ENCODE measurements around the gene ESPL1.

Gene ESPL1

DNA sequence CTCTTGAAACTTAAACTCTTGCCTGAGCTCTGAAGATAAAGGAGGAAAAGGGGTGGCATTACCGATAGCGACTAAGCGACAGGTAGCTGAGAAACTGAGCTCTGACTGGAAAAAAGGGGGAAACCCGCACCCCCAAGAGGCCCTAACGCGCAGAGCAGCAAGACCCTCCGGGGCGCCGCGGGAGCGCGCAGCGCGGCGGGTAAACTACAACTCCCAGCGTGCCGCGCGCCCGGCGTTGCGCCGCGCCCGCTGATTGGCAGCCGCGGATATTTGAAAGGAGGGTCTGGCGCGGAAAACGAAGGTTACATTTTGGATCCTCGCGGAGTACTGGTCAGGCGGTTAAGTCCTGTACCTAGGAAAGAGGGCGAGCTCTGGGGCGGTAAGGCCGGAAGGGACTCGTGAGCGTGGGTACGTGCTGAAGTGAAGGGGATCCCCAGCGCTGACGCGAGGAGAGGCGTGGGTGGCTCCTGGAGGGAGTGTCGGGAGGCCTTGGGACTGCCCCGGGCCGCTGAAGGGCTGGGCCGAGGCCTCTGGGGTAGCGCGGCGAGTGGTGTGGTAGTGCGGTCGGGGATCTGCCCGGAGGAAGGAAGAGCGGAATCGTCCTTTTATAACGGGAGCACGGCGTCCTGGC, at the start of gene ESPL1:
Gene ESPL1, plus strand, starts transcription at position 301 of the 631 bp plus-strand sequence. CDS start 468 bp downstream, outside the sequence.
- peak; percentile 80 for DNase-seq

DNA sequence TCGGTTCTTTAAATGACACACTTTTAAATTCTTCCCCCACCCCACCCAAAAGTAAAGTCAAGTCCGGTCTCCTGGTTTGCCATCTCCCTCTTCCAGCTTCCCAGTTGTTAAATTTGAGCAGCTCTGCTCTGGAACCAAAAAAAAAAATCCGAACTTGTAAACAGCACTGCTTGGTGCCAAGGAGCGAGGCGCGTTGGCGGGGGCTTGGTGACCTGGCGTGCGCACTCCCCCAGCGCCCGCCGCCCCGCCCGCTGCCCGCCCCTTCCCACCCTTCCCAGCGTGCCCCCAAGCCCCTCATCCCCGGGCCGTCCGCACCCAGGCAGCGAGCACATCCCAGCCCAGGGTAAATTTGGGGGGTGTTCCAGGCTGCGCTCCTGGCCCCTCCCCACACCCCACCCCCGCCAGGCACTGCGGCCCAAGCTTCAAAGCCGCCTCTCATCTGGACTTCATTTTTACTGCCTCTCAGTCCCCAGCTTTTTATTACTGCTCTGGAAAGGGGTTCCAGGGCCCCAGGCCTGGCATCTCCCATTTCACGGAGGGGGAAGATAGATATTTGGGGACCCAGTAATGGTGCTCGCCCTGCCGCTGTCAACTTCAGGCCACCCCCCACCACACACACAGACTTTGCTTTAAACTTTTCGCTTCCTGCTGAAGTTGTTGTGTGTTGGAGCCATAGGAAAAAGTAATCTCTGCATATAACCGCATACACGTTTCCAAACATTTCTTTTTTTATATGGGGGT, 49.4 kb upstream of the ESPL1 start:
- no peak for DNase-seq

DNA sequence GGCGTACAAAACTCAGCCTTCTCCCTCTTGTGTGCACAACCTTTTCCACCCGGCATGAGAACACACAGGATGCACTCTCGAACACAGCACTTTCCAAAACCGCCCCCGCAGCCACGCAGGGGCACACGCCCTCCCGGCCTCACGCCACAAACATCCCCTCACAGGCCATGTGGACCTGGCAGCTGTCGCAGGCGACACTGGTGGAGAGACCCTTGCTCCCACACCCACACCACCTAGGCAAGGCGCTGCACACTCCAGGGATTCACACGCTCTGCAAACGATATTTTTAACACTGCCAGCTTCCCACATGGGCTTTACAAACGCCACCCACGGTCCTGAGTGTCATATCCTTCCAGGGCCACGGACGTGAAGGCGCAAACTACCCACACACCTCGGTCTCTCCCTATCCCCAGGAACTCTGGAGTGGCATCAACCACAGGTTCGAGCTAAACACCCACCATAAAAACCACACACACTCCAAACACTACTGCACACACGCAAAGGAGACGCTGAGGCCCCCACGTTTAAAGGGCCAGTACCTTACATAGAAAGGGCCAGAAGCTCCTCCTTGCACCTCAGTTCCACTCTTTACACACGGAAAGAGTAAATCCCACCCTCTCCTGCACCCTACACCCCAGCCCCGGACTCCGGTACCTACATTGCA, 48.7 kb upstream of the ESPL1 start:
- peak; percentile 59 for DNase-seq

DNA sequence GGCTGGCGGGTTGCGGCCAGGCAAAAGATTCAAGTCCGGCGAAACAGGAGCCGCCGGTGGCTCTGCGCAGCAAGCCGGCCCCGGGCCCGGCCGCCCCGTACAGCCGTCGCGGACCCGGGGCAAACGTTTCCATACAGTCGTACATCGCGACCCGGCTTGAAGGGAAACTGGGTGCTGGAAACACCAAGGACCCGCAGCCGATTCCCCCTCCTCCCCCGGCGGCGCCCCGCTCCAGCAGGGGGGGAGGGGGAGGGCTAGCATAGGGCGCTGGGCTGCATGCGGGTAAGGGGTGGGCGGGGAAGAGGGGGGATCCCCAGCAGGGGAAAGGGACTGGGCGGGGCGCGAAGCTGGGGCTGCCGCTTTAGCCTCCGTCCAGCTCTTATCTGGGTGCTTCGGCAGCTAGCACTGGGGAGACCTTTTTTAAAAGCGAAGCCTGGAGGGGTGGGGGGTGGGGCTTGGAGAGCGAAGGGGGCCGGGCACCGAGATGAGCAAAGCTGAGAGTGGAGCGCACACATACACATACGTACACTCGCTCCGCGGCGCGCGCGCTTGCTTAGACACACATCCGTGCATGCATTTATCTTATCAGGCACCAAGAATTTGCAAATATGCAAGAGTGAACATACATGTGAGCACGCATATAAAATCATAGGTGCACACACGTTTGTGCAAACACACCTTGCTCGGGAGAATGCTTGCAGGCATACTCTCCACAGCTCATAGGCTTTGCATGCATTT, 48.0 kb upstream of the ESPL1 start:
- peak; percentile 66 for DNase-seq

DNA sequence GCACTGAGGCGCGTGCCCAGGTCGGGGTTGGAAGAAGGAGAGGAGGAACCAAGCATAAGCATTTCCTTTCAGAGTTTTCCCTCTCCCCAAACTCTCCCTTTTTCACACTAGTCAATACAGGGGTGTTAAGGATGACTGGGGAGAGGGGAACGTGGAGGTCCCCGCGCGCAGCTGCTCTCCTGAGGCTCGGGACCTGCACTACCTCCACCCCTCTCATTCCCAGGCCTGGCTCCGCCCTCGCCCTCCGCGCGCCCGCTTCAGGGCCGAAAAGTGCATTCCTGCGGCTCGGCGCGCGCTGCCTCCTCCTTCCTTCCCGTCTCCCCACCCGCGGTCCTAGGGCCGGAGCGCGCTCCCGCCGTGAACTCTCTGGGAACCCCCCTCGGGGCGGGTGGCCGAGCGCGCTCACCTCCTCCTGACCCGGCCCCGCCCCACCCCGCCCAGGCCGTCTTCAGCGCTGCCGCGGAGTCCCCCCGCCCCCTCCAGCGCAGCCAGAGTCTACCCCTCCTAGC, 47.4 kb upstream of the ESPL1 start:
- DNase-seq = peak; percentile 66

DNA sequence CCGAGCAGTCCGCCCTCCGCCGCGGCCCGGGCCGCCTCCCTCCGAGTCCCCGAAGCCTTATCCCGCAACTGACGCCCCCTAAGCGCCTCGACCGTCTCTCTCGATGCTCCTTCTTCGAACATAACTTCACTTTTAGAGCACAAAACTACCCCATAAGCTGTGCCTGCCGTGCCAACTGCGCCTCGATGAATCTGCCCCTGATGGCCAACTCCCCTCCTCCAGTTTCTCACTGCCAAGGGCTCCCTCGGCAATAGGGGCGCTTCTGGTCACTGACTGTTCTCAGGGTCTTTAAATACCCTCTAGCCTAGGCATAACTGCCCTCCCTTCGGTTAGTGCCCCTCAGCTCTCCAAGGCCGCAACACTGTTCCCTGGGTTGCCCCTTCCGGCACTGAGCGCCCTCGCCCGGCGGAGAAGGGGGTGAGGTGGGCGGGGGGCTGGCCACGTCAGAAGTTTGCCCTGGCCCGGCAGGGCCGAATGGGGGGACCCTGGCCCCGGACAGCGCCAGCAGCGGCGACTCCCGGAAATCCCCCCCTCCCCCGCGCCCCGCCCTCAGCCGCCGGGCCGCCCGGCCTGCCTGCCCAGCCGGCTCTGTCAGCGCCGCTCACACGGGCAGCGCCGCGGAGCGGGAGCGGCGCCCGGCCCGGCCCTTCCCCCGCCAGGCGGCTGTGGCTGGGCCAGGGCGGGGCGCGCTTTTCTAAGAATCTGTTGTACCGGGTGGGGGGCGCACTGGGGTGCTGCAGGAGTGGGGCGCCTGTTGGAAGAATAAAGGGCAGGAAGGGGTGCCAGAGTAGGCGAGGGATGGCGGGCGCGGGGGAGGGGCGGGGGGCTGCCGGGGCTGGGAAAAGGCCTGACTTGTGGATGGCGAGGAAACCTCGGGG, 46.7 kb upstream of the ESPL1 start:
- DNase-seq = peak; percentile 56

DNA sequence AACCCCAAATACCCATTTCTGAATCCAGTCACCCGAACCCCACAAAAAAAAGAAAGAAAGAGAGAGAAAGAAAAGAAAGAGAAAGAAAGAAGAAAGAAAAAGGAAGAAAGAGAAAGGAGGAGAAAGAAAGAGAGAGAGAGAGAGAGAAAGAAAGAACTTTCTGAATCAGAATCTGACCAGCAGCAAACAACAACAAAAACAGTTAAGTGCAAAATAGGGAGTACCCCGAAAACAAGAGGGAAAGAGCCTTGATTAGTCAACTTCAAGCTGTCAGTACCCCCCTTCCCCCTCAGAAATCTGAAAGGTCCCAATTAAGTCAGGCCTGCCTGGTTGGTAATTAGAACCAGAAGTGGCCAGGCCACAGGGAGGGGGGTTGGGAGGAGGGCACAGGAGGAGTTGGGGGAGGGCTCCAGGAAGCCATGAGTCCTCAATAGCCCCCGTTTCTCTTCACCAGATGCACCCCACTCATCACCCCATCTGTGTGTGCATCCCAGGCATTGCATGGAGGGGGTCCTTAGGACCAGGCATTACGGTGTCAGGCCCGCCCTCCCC, 45.9 kb upstream of the ESPL1 start:
- no peak for DNase-seq

DNA sequence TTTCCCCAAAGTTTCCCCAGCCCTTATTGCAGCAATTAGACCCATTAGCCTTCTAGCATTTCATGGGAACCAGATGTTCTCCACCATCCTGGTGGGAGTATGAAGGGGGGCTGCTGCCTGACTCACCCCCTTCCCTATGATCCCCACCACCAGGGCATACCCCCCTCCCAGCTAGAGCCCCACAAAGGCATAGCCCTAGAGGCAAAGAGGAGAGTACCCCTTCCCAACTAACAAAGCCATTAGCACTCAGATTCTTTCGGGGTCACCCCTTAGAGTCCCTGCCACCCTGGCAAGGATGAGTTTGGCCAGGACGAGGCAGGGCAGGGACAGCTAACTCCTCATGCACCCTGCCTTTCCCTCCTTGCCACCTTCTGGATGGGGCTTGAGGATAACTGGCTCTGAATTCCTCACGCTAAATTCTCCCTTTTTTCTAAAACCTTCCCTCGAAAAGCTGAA, 45.3 kb upstream of the ESPL1 start:
- no peak for DNase-seq

DNA sequence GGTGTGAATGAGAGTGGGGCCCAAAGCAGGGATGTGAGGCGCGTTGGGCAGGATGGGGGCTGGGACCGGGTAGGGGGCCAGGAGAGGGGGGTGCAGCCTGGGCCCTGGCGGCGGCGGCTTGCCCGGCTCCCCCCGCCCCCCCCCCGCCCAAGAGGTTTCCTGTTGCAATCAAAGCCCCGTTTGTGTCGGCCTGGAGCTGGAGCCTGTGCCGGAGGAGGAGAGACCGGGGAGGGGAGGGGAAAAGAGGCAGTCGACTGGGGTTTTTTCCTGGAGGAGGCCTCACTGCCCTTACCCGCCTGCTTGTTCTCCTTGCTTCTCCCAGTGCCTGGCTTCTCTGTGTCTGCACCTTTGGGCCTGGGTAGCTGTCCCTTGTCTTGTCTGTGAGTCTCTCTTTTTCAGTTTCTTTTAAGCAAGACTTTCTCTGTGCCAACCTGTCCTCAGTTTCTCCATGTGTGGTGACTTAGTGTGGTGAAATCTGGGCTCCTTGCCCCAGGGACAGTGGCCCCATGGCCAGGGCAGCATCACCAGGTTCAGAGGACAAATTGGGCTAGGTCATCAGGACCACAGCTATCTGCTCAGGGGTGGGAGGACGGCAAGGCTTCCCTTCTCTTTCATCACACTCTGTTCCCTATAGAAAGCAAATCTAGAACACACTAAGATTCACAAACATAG, 44.6 kb upstream of the ESPL1 start:
- DNase-seq = no peak

DNA sequence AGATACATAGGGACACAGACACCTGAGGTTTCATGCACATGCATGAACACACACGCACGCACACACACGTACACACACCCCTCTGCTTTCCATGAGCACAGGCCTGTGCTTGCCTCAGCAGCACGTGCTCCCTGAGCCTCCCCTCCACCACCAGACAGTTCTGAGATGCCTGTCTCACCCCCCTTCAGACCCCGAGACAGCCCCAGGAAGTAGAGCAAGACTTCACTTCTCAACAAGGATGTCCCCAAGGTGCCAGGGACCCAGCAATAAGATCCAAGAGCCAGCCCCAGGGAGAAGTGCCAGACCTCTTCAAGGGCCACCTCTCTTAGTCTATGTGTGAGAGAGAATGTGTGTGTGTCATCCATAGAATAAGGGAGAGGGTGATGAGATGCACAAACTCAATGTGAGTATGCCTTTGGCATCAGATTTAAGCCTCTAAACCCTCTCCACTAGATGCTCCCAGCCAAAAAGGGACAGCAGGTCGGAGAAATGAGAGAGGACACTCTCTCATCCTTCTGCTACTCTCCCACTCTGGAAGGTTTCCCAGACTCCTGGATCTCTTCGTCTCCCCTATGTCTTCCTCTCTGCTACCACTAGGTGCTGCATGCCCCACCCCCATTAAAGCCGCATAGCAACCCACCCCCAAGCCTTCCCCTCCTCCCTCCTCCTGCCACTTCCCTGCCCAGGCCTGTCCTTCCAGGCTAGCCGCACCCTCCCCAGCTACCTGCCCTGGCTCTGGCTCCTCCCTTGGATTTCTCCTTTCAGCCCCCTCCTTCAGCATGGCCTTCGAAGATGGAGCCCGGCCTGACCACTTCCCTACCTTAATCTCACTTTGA, 43.8 kb upstream of the ESPL1 start:
- DNase-seq = no peak

DNA sequence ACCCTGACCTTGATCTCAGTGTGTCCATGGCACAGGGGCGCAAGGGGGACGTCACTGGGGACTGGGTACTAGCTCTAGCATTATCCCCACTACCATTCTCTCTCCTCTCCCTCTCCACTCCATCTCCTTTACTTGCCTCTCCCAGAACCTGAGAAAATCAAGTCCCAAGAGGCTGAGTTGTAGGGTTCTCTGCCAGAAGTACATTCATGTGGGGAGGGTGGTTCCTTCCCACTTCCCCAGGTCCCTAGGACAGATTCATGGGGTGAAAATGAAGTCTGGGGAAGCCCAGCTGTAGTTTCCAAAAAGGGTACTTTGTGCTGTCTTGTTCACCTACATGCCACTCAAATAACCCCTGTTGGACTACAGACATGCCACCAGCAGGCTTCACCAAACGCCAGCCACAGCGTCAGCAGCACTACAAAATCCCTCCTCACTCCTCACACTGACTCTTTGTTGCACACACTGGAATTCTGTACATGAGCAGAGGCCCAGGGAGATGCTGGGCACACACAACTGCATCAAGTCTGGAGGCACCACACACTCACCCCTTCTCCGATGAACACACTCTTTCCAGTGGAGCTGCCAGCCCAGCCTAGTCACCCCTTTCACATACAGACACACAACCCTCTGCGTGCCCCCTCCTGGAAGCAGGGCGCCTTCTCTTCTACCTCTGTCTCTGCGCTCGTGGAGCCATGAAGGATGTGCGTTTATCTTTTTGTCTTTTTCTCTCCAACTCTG, 43.0 kb upstream of the ESPL1 start:
- no peak for DNase-seq

DNA sequence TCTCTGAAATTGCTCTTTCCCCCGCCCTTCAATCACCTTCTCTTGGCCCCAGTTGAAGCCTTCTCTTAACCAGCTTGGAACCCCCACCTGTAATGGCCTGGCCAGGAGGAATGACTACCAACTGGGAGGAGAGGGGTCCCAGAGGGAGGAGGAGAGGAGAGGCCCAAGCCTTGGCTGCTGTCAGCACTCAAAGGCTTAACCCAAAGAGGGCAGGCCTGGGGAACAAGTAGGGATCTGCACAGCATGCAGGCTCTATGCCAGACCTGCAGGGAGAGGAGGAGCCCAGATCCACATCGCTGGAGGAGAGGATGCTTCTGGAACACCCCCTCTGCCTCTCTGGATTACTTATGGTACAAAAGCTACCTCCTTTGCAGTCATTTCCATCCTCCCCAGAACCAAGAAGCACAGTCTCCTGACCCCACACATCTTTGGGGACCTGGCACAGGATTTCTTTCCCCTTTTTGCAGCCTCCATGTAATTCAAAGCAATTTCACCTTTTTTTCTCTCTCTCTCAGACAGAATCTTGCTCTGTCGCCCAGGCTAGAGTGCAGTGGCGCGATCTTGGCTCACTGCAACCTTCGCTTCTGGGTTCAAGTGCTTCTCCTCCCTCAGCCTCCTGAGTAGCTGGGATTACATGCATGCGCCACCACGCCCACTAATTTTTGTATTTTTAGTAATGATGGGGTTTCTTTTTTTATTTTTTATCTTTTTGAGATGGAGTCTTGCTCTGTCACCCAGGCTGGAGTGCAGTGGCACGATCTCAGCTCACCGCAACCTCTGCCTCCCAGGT, 42.3 kb upstream of the ESPL1 start:
- DNase-seq = no peak

DNA sequence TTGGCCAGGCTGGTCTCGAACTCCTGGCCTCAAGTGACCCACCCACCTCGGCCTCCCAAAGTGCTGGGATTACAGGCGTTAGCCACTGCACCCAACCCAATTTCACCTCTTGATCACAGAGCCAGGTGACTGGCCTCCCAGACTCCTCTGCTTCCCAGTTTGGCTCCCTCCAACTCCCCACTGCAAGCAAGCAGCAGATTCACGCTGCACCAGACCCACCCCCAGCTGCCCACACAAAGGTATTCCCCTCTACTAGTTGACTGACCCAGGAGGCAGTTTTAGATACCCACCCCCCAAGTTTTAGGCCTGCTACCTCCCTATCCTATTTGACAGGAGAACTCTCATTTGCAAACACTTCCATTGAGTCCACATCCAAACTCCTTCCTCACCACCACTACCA, 41.3 kb upstream of the ESPL1 start:
- DNase-seq = no peak

DNA sequence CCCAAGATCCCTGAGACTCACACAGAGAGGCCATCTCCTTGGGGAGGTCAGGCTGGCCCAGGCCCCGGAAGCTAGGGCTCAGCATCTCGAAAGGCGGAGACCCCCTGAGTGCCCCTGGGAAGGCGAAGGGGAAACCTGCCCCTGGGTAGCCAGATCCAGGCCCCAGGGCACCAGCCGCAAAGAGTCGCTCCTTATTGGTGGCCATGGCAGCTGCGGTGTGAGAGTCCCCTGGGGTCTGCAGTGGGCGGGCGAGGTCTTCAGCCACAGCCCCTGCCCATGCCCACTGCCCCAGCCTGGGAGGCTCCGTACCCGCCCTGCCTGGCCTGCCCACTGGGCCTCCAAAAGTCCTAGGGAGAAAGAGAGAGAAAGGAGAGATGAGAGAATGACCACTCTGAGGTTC, 40.8 kb upstream of the ESPL1 start:
- no peak for DNase-seq

DNA sequence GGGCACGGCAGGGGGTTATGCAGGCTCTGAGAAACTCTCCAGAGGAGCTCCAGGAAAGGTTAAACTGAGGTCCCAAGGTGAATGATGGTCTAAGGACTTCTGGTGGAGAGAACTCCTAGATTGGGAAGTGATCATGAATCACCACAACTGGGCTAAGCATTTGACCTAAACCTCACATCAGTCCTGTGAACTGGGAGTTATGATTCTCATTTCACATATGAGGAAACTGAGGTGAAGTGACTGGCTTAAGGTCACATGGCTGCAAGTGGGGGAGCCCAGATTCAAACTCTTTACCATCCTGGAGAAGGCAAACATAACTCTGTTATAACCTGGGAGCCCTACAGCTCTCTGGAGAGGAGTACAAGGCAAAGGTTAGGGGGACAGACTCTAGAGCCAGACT, 40.3 kb upstream of the ESPL1 start:
- DNase-seq = no peak

DNA sequence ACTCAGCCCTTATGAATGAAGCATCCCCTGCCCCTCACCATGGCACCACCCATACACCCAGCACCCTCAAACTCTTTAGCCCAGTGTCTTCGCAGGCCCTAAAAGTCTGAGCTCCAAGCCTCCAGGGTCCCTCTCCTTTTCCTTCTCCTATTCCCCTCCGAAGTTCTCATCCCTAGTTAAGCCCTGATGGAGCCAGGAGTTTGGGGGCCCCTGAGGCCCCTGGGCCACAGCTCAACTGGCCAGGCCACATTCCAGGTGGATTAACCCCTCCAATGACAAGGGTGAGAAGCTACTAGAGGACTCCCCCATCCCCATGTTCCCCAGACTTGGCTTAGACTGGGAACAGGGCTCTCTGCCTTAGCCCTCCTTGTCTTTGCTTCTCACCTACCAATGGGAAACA, 38.6 kb upstream of the ESPL1 start:
- no peak for DNase-seq

DNA sequence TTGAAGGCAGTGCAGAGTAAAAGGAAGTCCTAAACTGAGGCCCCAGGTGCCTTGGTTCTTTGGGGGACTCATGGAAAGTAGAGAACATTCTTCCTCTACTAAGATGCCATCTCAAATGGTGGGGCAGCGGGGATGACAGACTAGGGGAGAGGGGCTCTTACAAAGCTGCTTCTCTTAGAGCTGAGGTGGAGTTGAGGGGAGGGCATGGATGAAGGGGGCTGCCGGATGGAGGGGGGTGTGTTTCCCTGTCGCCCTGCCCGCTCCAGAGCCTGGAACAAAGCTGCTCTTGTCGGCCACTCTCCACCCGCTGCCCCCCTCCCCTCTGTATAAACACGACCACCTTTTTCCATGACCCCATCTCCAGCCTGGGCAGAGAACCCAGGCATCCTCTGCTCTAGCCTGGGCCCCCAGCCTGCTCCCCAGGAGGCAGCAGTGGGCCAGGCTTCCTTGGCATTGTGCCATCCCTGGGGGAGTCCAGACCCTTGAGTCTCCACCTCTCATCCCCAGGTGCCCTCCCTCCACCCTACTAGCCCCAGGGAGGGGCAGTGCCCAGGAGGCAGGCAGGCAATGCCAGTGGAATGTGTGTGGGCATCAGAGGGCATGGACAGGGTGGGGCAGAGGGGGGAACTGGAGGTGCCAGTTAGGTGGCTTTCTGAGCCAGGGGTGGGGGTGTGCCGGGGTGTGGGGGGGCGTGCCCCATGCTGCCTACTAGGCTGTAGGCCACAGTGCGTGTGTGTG, 37.8 kb upstream of the ESPL1 start:
- no peak for DNase-seq

DNA sequence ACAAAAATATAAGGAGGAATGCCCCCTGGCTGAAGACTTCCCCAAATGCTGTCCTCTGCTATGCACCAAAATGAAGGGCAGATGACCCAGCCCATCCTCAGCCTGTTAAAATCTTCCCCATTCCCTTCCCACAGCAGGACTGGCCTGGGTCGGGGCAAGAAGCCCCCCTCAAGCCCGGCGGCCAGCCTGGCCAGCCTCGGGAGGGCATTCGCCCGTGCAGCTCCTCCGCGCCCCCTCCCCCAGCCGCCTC, 36.5 kb upstream of the ESPL1 start:
- no peak for DNase-seq

All from activated CD4-positive, CD25-positive, alpha-beta regulatory T cell treated with anti-CD3 and anti-CD28 coated beads, Interleukin-2, amount 50 U/mL, for 72 hours (primary cell).